ENCODE measurements around the gene MAZ.

GRCh38 chr16:29837841-29838240, 31.5 kb downstream of the MAZ start:
- no peak for TF ChIP-seq POLR2AphosphoS5 (IDR thresholded peaks at IDR 0.05; ENCODE audit: low read depth, low read length)
- no peak for TF ChIP-seq TAF1 (IDR thresholded peaks at IDR 0.05; ENCODE audit: borderline replicate concordance, low read depth, low read length)
- TF ChIP-seq POLR2A (IDR thresholded peaks at IDR 0.05; ENCODE audit: low read depth, low read length): no peak

Measured in GM12892 (cell line).